Cortex of kidney (tissue), 1 donor: ENCODE measurements around the gene PTPRU.

Source experiments
- DNase-seq: peaks from one replicate; lab custom pipeline; 2025; lab: John Stamatoyannopoulos, UW

The PTPRU gene

DNA sequence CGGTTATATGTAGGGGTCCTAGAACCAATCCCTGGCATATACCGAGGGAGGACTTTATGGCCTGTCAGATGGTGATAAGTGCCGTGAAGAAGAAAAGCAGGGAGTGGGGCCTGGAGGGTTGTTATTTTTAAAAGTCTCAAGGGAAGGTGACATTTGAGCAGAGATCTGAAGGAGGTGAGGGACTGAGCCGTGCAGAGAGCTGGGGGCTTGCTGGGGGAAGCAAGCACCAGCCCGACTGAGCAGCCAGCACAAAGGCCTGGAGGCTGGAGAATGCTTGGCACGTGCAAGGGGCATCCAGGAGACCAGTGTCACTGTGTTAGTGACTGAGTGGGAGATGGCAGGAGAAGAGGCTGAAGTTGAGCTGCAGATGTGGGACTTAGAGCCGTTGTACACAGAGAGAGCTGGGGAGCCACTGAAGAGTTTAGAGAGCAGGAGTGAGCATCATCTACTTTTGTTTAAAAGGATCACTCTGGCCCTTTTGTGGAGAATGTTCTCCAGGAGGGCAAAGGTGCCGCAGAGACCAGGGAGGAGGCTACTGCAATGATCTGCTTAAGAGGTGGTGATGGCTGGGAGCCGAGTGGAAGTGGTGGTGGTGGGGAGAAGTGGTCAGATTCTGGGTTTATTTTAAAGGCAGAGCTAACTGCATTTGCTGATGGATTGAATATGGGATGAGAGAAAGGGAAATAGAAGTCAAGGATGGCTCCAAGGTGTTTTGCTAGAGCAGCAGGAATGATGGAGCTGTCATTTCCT is 31.2 kb downstream of the PTPRU start:
- no peak for DNase-seq

DNA sequence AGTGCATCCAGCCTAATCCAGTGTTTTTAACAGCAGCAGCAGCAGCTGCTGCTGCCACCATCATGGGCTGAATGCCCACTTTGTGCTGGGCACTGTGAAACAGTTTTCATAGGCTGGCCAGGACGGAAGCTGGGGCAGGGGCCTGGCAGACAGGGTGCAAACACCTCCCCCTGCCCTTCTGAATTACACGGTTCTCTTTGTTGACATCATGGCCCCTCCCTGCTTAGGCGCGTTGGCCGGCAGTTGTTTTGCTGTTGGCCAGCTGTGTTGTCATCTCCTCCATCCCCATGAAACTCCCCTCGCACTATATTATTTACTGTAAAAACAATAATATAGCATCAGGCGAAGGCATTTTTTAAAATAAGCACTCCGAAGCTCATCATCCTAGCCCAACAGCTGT is 33.1 kb downstream of the PTPRU start:
- no peak for DNase-seq

DNA sequence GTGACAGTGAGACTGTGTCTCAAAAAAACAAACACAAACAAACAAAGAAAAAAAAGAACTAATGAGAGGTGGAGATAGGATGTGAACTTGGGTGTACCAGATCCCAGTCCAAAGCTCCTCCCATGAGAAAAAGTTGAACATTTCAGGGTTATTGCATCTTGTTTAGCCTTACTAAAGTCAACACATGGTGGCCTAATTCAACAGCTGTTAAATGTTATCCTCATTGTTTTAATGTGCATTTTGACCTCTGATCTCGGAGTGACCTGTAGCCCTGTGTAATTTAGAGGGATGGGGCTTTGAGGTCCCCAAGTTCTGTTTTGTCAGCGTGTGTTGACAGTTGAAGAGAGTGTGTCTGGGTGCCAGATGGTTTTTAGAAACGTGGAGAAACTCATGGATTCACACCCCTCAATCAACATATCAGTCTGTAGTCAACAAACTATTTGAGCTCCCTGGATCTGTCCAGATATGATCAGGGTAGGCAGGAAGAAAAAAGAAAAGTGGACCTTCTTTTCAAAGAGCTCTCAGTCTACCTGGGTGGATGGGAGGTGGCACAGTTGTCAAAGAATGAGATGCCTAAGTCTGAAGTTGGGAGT is 34.7 kb downstream of the PTPRU start:
- DNase-seq = no peak

DNA sequence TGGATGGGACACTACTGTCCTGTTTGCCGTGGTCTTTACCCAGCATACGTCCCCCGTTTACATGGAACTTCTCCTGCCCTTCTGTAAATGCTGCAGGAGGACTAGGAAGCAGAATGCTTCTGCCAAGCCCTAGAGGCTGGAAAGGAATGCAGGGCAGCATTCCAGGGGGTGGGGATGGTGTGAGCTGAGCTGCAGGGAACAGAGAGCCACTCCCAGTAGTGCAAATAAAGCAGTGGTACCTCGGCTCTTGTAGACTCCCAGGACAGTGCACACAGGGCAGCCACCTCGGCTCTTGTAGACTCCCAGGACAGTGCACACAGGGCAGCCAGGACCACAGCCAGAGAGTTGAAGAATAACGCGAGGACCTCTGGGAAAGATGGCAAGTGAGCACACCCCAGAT is 35.4 kb downstream of the PTPRU start:
- no peak for DNase-seq

DNA sequence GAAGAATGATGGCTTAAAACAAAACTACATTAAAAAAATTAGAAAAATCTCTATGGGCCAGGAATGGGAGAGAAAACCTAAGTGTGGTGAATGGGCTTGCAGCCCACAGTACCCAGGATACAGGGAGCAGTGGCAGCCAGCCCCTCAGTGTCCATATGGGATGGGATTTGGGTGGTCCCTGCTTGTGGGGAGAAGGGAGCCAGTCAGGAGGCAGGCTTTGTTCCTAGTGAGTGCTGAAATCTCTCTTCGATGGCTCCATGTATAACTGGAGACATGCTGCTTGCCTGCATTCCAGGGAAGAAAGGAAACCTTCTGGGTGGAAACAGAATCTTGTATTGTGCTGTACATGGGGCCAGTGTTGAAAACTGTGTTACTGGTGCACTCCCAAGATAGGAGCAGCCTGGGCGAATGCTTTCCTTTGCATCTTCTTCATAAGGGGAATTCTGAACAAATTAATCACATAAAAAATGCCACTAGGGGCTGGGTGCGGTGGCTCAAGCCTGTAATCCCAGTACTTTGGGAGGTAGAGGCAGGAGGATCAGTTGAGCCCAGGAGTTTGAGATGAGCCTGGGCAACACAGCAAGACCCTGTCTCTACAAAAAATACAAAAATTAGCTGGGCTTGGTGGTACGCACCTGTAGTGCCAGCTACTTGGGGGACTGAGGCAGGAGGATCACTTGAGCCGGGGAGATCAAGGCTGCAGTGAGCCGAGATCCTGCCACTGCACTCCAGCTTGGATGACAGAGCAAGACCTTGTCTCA is 36.0 kb downstream of the PTPRU start:
- DNase-seq = no peak

DNA sequence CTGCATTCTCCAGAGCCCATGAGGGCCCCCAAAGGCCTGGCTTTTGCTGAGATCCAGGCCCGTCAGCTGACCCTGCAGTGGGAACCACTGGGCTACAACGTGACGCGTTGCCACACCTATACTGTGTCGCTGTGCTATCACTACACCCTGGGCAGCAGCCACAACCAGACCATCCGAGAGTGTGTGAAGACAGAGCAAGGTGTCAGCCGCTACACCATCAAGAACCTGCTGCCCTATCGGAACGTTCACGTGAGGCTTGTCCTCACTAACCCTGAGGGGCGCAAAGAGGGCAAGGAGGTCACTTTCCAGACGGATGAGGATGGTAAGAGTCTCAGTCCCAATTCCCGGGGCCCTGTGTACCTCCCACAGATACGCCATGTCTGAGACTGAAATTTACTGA is 39.1 kb downstream of the PTPRU start:
- no peak for DNase-seq

DNA sequence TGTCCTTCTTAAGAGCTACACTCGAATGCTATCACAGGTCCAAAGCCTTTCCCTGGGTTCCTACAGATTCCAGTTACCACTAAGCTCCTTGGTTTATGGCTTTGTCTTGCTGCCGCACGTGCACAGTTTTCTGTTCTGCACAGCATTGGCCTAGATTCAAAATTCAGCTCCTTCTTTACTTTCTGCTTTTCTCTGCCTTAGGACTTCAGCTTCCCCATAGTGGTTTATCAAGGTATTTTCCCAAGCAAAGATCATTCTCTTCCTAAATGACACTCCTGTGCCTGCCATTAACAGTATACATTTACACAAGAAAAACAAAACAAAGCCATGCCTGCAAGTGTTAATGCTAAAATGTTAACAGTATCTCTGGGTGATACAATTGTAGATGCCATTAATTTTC is 41.8 kb downstream of the PTPRU start:
- no peak for DNase-seq

DNA sequence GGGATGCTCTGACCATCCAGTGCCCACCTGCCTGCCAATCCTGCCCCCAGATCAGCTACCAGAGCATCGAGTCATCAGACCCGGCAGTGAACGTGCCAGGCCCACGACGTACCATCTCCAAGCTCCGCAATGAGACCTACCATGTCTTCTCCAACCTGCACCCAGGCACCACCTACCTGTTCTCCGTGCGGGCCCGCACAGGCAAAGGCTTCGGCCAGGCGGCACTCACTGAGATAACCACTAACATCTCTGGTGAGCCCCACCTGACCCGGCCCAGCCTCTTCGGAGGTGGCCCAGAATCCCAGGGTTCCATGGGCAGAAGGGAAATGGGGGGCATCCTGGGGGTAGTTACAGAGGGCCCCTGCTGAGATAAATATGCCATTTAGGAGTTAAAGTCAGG is 43.1 kb downstream of the PTPRU start:
- no peak for DNase-seq

DNA sequence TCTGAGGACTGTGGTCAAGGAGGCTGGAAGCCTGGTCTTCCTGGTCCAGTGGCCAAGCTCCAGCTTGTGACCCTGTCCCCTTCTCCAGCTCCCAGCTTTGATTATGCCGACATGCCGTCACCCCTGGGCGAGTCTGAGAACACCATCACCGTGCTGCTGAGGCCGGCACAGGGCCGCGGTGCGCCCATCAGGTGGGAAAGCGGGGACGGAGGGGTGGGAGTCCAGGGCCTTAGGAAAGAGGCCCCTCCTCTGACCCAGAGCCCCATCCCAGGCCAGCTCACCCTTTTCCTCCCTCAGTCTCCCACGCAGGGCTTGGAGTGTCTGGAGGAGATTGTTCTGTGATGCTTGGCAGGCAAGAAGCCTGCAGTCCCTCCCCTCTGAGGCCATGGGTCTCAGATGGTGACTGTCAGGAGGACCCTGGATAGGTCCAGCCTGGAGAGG is 43.6 kb downstream of the PTPRU start:
- no peak for DNase-seq

DNA sequence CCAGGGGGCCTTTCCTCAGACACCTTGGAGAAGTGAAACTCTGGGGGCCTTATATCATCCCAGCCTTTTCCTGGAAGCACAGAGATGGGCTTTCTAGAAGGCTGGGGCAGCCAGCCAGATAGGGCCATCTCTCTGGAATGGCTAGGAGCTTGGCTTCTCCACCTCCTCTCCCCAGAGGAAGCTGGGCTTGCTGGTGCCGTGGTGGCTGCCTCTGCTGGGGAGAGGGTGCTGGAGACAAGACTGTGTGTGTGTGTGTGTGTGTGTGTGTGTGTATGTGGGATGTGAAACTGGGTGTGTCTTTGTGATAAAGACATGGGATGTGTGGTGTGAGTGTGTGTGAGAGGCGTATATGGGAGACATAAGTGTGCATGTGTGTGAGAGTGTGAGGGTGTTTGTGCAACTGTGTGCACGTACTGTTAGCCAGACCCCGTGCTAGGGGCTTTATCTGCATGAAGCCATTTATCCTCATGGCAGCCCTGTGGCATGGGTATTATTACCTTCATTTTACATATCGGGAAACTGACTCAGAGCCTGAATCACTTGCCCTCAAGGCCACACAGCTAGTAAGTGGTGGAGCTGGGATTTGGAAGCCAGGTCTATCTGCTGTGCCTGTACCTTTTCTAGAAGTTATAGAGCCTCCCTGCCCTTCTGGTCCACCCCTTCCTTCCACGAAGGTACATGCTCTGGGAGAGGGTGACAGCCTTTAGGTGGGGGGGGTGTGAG is 44.2 kb downstream of the PTPRU start:
- DNase-seq = no peak

DNA sequence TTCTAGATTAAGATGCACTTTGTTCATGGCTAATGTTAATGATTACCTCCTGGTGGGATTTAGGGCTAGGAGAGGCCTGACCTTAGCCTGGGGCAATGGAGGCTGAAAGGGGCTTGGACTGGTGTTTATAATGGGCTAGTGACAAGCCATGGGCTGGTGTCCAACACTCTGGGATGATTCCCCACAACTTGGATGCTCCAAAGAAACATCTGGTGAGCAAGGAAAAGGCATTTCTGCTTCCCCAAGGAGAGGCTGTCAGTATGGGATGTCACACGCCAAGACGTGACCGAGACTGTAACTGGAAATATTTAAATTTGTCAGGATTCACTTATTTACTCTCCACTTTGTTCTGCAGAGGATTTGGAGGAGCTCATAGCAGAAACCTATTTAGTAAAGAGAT is 45.2 kb downstream of the PTPRU start:
- no peak for DNase-seq

DNA sequence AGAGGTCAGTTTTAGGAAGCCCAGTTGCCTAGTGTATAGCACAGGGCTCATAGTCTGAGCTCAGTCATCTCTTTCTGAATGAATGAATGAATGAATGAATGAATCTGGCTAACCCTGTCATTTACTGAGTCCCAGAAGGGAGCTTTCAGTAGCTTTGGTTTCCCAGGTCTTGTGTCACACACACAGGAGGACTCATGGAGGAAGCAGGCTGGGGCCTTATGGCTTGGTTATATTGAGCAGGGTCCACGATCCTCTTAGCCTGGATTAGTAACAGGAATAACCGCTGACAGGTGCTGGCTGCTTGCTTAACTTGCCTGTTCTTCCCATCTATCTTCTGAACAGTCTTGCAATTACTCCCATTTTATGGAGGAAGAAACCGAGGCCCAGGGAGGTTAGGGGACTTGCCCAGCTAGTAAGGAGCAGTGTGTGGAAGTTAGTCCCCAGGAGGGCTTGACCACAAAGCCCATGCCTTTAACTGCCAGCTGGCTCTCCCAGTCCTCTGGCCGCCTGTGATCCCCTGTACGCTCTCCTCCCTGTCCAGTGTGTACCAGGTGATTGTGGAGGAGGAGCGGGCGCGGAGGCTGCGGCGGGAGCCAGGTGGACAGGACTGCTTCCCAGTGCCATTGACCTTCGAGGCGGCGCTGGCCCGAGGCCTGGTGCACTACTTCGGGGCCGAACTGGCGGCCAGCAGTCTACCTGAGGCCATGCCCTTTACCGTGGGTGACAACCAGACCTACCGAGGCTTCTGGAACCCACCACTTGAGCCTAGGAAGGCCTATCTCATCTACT is 46.0 kb downstream of the PTPRU start:
- DNase-seq = no peak

DNA sequence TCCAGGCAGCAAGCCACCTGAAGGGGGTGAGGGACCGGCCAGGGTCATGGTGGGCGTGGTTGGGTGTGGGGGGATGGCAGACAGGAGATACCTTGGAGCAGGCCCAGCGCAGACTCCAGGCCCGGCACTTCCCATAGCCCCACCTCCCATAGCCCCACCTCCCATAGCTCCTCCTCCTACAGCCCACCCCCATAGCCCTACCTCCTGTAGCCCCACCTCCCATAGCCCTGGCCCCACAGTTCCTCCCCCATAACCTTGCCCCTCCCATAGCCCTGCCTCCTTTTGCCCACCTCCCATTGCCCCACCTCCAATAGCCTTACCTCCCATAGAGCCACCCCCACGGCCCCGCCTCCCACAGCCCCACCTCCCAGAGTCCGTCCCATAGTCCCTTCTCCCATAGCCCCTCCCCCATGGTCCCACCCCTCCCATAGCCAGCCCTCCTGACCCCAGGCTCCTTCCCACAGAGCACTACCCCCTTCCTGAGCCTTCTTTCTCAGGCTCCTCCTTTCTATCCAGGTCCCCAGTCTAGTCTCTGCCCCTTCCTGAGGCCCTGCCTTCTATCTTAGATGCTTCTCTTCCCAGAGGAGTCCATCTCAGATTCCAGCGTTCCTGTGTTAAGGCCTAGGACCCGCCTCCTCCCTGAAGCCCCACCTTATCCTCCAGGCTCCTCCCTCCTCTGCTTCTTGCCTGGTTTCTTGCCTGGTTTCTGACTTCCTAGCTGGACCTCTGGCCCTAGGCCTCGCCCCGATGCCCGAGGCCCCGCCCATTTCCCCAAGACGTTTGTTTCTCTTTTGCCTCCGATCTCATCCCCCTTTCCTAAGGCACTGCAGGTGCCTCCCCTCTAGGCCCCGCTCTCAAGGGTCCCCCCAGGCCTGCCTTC is 46.8 kb downstream of the PTPRU start:
- no peak for DNase-seq

DNA sequence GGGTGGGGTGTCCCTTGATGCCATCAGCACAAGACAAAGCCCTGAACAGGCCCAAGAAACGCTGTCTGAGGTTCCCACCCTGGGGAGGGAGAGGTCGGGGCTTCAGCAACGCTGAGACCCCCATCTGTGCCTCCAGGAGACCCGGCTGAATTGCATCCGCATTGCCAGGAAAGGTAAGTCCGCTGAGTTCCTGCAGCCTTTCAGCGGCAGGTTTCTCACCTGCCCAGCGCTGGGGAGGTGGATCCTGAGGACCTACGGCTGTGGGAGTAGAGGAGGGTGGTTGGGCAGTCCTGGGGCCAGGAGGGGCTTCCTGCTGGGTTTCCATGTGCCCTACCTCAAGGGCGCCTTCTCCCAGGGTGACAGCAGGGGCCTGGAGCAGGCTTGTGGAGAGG is 47.5 kb downstream of the PTPRU start:
- no peak for DNase-seq

DNA sequence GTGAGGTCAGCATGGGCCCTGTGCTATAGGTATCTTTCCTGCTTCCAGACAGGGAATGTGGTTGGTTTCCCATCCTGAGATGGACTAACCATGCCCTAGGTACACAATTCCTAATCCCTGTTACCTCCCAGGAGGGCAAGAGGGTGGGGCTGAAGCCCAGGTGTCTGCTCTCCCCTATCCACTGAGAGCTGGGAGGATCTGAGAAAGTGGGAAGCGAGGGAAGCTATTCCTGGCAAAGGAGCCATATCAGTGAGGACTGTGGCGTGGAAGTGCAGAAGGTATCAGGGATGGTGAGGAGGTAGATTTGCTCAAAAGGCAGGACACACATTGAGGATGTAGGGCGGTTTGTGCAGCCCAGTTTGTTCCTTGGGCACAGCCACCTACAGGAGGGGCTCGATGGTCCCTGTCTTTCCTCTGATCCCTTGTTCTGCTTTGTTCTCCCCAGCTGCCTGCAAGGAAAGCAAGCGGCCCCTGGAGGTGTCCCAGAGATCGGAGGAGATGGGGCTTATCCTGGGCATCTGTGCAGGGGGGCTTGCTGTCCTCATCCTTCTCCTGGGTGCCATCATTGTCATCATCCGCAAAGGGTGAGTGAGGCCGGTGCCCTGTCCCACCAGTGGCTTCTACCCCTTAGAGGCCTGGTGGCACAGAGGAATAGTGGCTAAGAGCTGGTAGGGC is 48.1 kb downstream of the PTPRU start:
- no peak for DNase-seq

DNA sequence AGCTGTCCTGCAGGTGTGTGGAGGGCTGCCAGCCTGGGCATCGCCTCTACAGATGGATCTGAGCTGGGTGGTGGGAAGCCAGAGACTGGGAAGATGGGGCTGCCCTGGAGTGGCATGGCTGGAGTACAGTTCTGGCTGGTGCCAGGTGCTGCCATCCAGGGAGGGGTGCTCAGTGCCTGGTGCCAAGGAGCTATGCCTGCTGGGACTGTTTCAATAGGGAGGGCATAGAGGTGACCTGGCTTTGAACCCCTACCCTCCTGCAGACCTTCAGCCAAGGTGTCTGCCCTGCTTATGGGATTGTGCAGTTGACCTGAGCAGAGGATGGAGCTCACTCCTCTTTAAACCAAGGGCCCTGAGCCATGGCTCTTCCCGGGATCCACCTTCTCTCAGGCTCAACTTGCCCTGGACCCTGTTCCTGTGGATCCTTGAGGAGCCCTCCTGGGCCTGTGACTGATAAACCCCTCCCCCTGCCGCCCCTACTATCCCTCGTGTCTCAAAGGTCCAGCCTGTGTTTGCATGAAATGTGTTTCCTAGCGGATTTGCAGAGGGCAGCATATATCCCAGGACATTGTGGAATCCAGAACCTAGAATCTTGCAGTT is 48.7 kb downstream of the PTPRU start:
- DNase-seq = no peak

DNA sequence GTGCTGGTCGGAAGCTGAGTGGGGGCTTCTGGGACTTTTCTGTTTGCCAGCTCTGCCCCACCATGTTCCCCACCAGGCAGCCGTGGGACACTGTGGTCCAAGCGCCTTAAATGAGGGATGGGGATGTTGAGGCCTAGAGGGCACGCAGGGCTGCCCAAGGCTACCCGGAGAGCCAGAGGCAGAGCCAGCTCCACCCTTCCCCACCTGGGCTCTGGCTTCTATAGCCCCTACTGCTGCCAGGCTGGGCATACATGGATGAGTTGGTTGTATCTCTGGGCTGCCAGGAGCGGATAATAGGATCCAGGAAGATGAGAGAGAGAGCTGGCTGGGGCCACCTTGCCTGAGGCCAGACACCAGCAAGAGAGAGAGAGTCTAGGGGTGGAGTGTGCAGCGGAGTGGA is 49.4 kb downstream of the PTPRU start:
- DNase-seq = no peak

DNA sequence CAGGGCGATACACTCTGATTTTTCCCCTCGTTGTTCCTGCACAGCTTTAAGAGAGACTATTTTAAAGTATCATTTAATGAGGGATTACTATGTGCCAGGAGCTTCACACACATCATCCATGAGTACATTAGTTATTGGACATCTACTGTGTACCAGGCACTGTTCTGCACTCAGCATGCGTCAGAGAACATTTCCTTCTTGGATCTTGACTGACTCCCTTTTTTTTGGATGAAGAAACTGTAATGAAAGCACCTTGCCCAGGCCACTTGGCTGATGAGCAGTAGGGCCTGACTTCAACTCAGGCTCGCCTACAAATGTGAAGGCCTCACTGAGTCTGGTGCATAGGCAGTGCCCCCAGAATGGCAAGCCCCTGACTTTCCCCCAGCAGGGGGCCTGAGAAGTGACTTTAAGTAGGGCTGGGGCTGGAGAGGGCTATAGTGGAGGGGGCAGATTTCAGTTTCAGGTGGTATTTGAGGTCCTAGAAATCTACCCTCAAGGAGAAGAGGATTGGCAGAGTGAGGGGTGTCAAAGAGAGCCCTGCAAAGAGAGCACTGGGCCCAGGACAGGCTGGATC is 50.0 kb downstream of the PTPRU start:
- no peak for DNase-seq

DNA sequence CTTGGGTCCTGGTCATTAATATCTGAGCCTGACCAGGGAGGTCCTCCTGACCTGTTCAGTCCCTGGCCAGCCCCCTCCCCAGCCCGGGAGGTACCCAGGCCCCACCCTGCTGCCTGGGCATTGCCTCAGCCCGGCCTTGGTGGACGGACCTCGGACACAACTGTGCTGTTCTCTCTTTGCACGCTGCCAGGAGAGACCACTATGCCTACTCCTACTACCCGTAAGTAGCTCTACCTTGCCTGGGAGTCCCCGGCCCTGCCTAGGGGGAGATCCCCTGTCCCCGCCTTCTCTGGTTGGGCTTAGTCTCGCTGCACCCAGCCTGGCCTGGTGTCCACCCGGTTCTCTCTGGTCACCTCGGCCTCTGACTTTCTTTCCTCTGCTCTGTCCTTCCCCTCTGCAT is 53.2 kb downstream of the PTPRU start:
- no peak for DNase-seq
